HuH-7 (cell line): Measurements from ENCODE around the gene RNF215.
A peak's percentile ranks its signal among the peaks of the same experiment; 100 is the strongest.
"Not testable (repeated sequence)": the region's sequence is repeated elsewhere in the genome, so short reads cannot be mapped to it uniquely, and the experiment has no call there.

Source experiments
- DNase-seq: peaks from one replicate; pipeline ENCODE4 v3.0.0; 2011; ENCODE audit warnings: low spot score

Gene RNF215

DNA sequence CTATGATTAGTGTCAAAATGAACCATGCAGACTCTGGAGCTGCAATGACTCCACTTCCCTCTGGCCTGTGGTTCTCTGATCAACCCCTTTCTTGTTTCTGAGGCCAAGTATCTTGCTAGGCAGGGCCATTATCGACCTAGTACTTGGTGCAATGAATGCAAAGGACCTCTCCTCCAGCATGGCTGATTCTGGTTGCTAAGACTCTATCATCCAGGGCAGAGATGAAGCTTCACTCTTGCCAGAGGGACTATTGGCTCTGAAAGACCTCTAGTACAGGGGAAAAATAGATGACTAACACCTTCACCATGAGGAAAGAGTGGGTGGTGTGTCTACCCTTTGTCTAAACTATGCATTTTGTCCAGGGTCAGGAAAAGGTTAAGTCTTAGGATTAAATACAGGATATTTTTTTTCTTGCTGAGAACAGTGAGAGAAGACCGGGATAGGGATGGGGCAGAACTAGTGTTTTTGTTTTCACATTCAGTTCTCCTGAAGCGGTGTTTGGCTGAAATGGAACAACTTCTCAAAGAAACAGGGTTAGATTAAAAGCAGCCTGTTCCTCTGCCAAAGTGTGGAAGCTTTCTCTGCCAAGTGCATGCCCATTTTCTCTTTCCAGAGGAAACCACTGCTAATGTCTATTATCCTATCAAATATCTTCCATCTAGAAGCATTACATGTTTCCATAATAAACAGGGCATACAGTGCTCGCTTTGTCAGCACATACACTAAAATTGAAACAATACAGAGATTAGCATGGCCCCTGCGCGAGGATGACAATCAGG is 33.3 kb upstream of the RNF215 start:
- DNase-seq: no peak

GRCh38 chr22:30416837-30417236 is 29.6 kb upstream of the RNF215 start:
- DNase-seq: no peak

GRCh38 chr22:30416403-30416802 is 29.2 kb upstream of the RNF215 start:
- DNase-seq: no peak

DNA sequence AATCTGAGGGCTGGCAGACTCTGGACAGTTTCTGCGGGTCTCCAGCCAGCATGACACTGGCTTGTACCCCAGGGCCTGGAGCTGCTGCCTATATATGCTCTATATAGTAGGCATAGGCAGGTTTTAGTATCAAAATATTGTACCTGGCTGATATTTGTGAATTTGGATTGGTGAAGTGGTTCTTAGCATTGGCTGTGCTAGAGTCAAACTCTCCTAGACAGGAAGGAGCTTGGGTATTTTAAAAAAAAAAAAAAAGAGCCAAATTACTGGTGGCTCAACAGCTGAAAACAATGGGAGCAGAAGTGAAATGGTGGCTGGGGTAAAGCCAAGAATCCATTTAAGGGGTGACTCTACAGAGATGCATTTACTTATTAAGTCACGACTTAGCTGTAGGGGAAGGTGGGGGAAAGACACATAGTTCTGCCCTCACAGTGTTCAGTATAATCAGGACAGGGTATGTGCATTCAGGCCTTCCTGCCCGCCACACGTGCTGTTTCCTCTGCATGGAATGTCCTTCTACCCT is 27.4 kb upstream of the RNF215 start:
- DNase-seq: no peak

DNA sequence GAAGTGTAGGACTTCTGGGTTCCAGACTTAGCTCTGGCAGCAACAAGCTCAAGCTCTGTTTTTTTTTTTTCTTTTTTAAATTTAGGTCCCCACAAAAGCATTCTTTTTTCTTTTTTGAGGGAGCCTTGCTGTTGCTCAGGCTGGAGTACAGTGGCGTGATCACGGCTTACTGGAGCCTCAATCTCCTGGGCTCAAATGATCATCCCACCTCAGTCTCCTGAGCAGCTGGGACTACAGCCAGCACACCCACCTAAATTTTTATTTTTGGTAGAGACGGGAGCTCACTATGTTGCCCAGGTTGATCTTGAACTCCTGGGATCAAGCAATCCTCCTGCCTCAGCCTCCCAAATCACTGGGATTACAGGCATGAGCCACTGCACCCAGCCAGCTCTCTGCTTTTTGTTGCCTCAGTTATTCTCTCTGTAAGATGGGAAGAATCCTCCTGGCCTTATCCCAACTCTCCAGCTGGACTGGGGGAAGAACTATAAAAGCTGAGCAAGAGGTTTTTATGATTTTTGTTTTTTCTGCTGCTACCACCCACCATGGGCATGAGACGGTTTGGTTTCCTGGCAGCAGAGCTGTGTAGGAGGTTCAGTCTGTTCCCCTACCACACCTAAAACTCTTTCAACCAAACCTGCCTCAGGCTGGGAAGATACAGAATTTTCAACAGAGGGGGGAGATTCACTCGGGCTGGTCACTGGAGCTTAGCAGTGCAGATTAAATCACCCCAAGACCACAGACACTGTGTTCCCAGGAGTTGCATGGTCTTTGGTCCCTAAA is 26.7 kb upstream of the RNF215 start:
- no peak for DNase-seq

- DNase-seq: no peak
Observed at GRCh38 chr22:30413001-30413400, 25.8 kb upstream of the RNF215 start.

DNA sequence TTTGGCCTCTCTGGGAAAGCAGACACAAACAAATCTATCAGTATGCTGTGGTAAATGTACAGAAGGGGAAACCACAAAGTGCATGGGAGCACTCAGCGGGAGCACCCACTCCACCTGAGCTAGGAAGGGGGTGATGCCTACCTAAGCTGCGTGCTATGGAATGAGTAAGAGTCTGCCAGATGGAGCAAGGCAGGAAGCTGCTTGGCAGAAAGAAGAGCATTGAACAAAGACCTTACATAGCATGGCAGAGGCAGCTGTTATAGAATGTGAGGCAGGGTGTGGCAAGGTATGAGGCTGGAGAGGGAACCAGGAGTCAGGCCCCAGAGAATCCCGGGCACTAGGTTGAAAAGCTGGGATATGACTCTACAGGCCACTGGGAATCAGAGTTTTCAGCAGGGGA is 24.6 kb upstream of the RNF215 start:
- no peak for DNase-seq

DNA sequence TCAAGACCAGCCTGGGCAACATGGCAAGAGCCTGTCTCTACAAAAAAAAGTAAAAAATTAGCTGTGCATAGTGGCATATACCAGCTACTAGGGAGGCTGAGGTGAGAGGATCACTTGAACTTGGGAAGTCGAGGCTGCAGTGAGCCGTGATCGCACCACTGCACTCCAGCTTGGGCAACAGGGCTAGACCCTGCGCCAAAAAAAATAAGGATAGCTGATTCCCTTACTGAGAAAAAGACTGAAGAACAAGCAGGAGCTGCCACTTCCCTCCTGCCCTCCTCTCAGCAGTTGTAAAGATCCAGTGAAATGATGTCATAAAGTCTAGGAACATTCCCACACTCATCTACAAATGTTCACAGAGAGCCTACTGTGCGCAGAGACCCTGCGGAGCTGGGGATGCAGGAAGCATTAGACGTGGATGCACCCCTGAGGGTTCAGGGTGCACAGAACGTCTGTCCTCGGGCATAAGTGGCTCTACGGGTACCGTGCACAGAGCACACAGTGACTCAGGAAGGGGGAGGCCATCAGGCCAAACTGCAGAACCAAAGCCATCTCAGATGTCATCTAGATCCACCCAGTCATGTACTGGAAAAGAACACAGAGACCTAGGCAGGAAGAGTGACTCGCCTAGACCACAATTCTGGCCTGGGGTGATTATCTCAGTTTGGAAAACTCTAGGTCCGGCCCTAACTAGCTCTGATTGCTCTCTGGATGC is 21.3 kb upstream of the RNF215 start:
- DNase-seq: no peak

DNA sequence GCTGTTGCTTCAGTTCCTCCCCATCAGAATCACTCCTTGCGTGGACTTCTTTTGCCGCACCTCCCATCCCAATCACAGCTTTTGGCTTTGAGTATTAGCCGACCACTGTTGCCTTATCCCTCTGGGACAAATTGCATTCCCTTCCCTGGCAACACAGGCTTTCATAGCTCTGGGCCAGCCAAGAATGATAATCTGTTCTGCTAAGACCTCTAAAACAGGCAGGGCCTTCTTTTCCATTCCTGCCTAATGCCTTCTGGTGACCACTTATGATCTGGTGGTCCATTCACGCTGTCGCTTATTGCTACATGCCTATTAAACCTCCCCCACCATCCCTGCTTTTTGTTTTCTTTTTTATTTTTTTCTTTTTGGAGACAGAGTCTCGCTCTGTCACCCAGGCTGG is 19.2 kb upstream of the RNF215 start:
- DNase-seq: no peak

DNA sequence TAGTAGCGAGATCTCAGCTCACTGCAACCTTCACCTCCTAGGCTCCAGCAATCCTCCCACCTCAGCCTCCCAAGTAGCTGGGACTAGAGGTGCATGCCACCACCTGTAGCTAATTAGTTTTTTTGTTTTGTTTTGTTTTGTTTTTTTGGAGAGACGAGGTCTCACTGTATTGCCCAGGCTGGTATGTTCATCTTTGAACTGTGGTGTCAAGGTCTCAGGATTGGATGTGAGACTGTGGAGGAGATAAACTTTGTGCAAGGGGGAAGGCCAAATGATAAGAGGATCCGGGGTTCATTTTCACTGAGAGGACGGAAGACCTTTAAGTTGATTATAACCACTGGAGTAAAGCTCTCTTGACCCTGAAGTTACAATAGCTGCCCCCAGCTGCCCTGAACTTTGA is 18.5 kb upstream of the RNF215 start:
- no peak for DNase-seq

DNA sequence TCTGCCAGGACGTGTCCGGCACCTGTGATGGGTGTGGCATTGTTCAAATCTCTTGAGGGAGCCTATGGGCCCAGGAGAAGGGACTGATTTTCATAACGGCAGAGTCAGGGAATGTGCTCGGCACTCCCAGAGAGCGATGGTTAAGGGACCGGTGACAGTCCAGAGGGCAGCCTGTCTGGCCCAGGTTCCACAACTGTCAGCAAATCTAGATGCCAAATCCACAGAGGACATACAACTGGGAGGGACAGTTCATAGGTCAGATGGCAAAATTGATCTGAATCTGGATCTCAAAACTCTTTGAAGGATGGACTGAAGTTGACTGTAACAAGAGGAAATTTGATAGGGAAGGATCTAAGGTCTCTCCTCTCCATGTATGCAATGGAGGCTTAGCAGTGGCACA is 17.1 kb upstream of the RNF215 start:
- DNase-seq: no peak

DNA sequence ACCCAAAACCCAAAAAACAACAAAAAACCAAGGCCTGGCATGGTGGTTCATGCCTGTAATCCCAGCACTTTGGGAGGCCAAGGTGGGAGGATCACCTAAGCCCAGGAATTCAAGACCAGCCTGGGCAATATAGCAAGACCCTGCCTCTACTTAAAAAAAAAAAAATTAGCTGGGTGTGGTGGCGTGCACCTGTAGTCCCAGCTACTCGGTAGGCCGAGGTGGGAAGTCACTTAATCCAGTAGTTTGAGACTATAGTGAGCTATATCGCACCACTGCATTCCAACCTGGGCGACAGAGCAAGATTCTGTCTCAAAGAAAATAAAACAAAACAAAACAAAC is 15.5 kb upstream of the RNF215 start:
- not testable (repeated sequence) for DNase-seq

GRCh38 chr22:30402028-30402765 is 15.0 kb upstream of the RNF215 start:
- no peak for DNase-seq

- not testable (repeated sequence) for DNase-seq
Observed at GRCh38 chr22:30401024-30401423, 13.8 kb upstream of the RNF215 start.

DNA sequence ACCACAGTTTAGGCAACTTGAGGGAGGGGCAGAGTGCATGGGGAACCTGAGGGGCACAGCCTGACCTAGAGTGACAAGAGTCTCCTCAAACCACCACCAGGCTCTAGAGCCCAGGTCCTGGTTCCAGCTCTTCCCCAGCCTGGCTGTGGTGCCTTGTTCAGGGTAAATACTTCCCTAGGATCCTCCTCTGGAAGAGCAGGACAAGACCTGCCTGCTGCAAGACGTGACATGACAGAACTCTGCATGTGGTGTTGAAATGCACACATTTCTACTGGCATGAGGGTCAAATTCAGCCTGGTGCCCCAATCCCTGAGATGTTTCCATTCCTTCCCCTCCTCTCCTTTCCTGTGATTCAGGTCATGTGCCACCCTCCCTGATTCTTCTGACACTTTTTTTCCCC is 12.9 kb upstream of the RNF215 start:
- DNase-seq: no peak

DNA sequence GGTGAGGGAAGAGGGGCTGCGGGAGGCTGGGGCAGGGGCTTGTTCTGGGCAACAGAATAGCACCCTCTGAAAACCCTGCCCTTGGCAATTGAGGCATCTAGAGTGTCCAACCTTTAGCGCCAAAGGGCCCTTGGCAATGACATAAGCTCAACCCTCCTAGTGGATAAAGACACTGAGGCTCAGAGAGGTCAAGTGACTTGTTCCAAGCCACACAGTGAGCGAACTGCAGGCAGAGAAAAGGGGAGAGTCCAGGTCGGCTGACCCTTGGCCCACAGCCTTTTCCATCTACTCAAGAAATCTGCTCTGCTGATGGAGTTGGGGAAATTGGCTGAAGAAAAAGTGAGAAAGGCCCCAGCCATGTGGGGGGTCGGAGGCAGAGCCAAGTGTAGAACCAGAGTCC is 12.5 kb upstream of the RNF215 start:
- no peak for DNase-seq

DNA sequence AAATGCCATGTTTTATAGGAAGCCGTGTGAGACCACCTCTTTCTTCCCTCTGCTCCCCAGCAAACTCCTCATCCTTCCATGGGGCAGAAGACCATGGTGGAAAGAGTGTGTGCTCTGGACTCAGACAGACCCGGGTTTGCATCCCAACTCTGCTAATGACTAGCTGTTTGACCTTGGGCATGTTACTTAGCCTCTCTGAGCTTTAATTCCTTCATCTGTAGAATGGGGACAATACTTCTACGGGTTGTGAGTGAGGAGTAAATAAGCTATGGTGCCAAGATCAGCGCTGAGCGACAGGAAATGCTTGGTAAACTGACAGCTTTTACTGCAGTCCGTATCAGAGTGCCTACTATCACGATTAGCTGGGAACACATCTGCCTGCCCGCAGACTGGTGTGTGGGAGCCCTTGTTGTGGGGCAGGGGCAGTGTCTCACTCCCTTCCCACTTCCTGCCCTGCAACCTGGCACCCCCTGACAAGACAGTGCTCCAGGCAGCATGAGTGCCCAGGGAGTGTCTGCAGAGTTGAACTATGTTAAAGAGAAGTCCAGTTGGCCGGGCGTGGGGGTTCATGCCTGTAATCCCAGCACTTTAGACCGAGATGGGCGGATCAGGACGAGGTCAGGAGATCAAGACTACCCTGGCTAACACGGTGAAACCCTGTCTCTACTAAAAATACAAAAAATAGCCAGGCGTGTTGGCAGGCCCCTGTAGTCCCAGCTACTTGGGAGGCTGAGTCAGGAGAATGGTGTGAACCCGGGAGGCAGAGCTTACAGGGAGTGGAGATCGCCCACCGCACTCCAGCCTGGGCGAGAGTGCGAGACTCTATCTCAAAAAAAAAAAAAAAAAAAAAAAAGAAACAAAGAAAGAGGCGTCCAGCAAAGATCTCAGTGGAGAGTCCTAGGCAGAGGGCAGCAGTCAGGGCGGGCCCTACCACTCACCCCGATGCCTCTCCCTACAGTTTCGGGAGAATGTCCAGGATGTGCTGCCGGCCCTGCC is 11.8 kb upstream of the RNF215 start:
- no peak for DNase-seq

DNA sequence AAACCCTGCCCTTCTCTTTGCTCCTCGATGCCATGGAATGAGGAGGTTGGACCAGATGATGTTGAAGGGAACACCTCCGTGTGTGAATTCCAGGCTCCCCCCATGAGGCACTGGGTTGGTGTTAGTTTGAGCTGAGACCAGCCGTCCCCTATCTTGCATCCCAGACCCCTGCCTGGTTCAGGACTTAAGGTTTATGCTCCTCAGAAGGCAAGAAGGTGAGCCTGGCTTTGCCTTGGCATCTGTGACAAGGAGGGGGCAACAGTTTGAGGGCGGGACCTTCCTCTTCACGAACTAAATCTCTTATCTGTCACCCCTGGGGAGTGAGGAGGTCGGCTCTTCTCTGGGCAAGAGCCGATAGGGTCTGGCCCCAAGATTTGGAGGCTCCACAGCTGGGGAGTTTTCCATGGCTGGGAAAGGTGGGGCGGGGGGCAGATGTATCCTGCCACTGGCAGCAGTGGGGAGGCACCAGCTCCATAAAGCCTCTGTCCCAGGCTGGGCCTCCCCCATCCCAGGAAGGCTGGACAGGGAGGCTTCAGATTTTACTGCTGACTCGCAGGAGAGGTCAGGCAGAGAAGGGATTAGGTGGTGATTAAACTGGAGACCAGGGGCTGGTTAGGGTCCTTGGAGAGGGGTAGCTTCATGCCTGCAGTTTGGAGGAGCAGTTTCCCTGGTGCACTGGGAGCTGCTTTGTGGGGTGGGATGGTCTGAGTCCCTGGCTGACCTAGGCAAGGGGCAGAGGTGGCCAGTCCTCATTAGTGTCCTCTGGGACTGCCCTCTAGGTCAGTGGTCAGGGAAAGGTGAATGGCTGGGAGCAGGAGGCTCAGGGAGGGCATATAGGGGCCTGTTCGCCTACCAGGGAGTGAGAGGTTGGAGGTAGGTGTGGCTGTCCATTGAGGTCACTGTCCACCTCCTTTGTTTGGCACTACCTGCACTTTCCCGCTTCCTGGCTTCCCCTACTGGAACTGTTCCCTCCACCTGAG is 10.7 kb upstream of the RNF215 start:
- no peak for DNase-seq

DNA sequence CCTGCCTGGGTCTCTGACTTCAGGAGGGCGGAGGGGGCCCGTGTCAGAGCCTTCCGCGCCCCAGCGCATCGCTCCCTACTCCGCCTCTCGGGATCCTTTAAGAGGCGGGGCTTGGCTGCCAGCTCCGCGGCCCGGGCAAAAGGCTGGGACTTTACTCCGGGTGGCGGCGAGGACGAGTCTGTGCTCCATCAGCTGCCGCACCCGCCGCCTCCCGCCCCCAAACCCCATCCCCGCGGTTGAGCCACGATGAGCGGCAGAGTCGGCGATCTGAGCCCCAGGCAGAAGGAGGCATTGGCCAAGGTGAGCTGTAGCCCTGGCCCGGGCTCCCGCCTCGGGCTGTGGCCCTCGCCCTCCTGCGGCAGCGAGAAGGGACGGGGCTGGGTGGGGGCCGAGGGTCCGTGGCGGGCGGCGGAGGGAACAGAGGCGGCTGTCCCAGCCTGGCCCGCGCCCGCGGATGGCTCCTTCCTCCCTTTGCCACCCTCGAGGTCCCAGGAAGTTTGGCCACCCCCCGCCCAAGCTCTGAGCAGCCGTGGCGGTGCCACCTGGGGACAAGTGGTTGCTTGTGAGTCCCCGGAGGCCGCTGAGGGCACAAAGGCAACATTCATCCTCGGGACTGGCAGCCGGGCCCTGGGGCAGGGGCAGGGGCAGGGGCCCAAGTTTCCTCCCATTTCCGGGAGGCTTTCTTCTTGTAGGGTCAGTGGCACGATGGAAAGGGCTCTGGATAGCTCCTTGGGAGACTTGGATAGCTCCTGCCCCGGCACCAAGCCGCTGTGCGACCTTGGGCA is 9.9 kb upstream of the RNF215 start, which contains the start of gene SEC14L2:
SEC14L2 (plus strand) TSS at position 148 of the 785 bp plus-strand sequence; CDS start at position 247, 99 bp downstream.
- peak; percentile 76 for DNase-seq
